VCaP (cell line): ENCODE measurements around the gene COL17A1.

ENCODE experiments used
- H3K27ac ChIP-seq: fragments of 450-650 bp; 2 replicates; pipeline ENCODE4 v1.5.1; 2017
- CTCF ChIP-seq: fragments of 450-650 bp; conservative IDR thresholded peaks from 2 replicates; pipeline ENCODE4 v1.5.1; 2017; ENCODE audit warnings: mild to moderate bottlenecking, moderate library complexity

Gene COL17A1

DNA sequence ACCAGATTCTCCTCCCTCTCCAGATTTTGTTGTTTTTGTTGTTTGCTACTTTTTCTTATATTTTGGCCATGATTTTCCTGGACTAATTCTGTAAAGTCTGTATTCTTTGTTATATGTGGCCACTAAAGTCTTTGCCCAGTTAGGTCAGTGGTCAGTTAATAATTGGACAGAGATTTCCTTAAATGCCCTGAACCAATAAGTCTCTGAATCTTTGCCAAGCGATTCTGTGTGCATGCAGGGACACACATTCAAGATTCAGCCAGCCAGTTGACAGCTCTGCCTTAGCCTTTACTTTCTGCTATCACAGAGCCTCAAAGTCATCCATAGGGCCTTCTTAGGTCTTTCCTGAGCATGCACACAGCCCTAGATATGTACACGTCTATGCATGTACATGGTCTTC, 11.0 kb upstream of the COL17A1 start:
- no peak overlapping the region for H3K27ac ChIP-seq
- TF ChIP-seq CTCF, result no peak

- no peak for TF ChIP-seq CTCF
- no peak overlapping the region for H3K27ac ChIP-seq
Measured at GRCh38 chr10:104092749-104093148, 7.1 kb upstream of the COL17A1 start.

- no peak overlapping the region for H3K27ac ChIP-seq
- no peak for TF ChIP-seq CTCF
Measured at GRCh38 chr10:104090611-104091010, 4.9 kb upstream of the COL17A1 start.

DNA sequence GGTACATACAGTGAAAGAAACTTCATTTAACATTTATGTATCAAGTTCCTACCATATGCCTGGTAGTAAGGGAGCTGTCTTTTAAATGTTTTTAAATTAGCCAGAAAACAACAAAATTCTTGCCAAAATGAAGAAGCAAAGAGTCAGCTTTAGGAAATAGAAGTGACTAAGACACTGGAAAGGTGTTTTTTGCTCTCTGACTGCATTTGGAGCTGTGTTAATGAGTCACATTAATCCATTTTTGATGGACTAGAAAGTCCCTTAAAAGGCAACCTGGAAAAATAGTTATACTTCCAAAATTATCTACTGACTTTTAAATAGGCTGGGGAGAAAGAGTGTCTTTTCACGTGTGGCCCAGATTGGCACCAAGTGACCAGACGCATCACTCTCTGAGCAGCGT, 3.9 kb upstream of the COL17A1 start:
- TF ChIP-seq CTCF, result no peak
- H3K27ac ChIP-seq, result no peak overlapping the region

DNA sequence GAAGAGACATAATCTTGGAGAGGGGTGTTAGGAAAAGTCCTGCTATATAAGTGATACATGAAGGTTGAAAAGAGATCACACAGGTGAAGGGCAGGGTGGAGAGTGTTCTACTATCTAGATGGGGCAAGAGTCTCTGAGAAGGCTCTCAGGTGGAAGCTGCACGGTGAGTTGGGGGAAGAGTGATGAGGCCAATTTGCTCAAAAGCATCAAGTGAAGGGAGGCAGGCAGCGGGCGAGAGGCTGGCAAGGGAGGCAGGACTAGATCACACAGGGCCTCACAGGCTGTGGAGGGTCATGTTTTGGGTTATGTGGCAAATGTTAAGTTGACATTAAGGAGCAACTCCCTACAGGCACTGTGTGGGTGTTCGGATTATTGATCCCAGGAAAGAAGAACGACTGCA, 2.6 kb upstream of the COL17A1 start:
- no peak for TF ChIP-seq CTCF
- H3K27ac ChIP-seq, result no peak overlapping the region

- no peak for TF ChIP-seq CTCF
- peak overlapping the region; percentile 30 for H3K27ac ChIP-seq
Measured at GRCh38 chr10:104084482-104085142, 1.1 kb downstream of the COL17A1 start.

- H3K27ac ChIP-seq, result no peak overlapping the region
- no peak for TF ChIP-seq CTCF
Measured at GRCh38 chr10:104081998-104082397, 3.7 kb downstream of the COL17A1 start.

DNA sequence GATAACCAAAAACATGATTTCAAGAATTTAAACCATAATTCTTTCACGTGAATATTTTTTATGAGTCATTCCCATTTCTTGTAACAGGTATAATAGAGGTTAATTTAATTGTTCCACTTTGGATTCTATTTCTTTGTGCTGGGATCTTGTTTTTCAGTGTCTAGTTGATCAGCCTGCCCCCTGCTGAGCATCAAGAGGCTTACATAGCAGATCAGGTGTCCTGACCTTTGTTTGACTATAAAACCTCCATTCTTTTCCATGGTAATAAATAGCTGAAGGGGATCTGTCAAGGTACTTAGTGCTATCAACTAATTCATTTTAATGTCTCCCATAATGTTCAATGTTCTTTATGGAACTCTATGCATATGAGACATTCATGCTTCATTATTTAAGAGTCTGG, 4.9 kb downstream of the COL17A1 start:
- no peak overlapping the region for H3K27ac ChIP-seq
- peak; percentile 27; the same call in 1 of the 2 replicates for TF ChIP-seq CTCF
